Transverse colon (tissue), 4 donors: ENCODE measurements around the gene SARDH. TPM values are rescaled to one million over a fixed set of nuclear protein-coding genes. Genes with fewer than 3 reads are reported as not detected.

ENCODE experiments used
- DNase-seq: peaks from one replicate; pipeline ENCODE4 v3.0.0-alpha.2; 2019
- H3K27ac ChIP-seq, 4 donors: fragments of 200-600 bp; sonication (generic); 2 replicates each; pipeline ENCODE4 v1.5.1; 2016 to 2018; ENCODE audit warnings: inconsistent platforms in 4 of 4
- H3K27me3 ChIP-seq: fragments of 200-600 bp; sonication (generic); 2 replicates; pipeline ENCODE4 v1.5.1; 2017; ENCODE audit warnings: inconsistent platforms
- H3K36me3 ChIP-seq, 4 donors: fragments of 200-600 bp; sonication (generic); 2 replicates each; pipeline ENCODE4 v1.5.1; 2017 to 2019; ENCODE audit warnings: inconsistent platforms in 4 of 4
- H3K4me1 ChIP-seq, 4 donors: fragments of 200-600 bp; sonication (generic); 2 replicates each; pipeline ENCODE4 v1.5.1; 2017 to 2020; ENCODE audit warnings: inconsistent platforms in 4 of 4
- H3K4me3 ChIP-seq, 4 donors: fragments of 200-600 bp; sonication (generic); 1 replicate in 1 of 4; 2 replicates in 3 of 4; pipeline versions ENCODE4 v1.5.1 to v1.6.1; 2017 to 2019; ENCODE audit warnings: inconsistent platforms in 4 of 4
- H3K9me3 ChIP-seq, 2 donors: fragments of 200-600 bp; sonication (generic); 2 replicates each; pipeline ENCODE4 v1.5.1; 2017 to 2019; ENCODE audit warnings: inconsistent platforms in 2 of 2
- CTCF ChIP-seq, 5 experiments: fragments of 200-600 bp in 3 of 5; fragments of 450-650 bp in 2 of 5; sonication (generic) in 3 of 5; IDR thresholded peaks; 1 replicate in 2 of 5; 2 replicates in 3 of 5; pipeline ENCODE4 v1.5.1; 2016 to 2017; ENCODE audit warnings: antibody characterized with exemption in 5 of 5, inconsistent platforms in 3 of 5, mild to moderate bottlenecking in 2 of 5, moderate library complexity in 1 of 5
- EP300 ChIP-seq: sonication (generic); formaldehyde crosslinking; IDR thresholded peaks from one replicate; pipeline ENCODE4 v1.6.1; 2017; ENCODE audit warnings: antibody characterized with exemption, low read depth
- POLR2A ChIP-seq: fragments of 450-650 bp; IDR thresholded peaks from one replicate; pipeline ENCODE4 v1.6.1; 2016; ENCODE audit warnings: antibody characterized with exemption, mild to moderate bottlenecking, moderate library complexity
- POLR2AphosphoS5 ChIP-seq, 3 donors: sonication (generic); formaldehyde crosslinking; IDR thresholded peaks; one replicate each; pipeline ENCODE4 v1.6.1; 2016; ENCODE audit warnings: antibody characterized with exemption in 3 of 3
- WGBS, 2 donors: methylation state at CpG; one replicate each; pipeline ENCODE4 v1.1.5; 2018; ENCODE audit warnings: low coverage in 1 of 2; 5-methylcytosine and 5-hydroxymethylcytosine counted together
- in situ Hi-C, 4 donors: fragments of 200-750 bp; cut with MboI; loops; one replicate each; pipeline versions ENCODE4 v1.15.0 to v1.15.1; 2017; ENCODE audit warnings: low sequenced_read_pairs in 3 of 4, low pct_ligation_motif_present in 1 of 4, low pct_unique_long_range_greater_than_20kb in 1 of 4
- intact Hi-C: fragments of 100-400 bp; cut with DNase I; formaldehyde crosslinking; loops from one replicate; pipeline ENCODE4 v1.15.1; 2023; ENCODE audit warnings: low total_unique reads
- total RNA-seq, 4 donors: library from RNA; depleted of rRNA; stranded (reverse); fragments of >200 nt; gene quantifications; one replicate each; pipeline ENCODE4 v1.1.0, GENCODE V29; 2016

SARDH gene
- total RNA-seq, 4 donors from 2014 or later: 0.68 to 1.1 (median 0.95) TPM; not detected in 1

GRCh38 chr9:133650026-133650425, 88.1 kb downstream of the SARDH start:
- WGBS, 2 donors: 77 to 81% methylated on average over 5 to 12 of the region's 12 CpGs
- no peak for DNase-seq
- H3K4me1 ChIP-seq: no peaks in the 10 kb centered on the region
- no peak for TF ChIP-seq EP300
- no peak for TF ChIP-seq POLR2AphosphoS5 (IDR thresholded peaks at IDR 0.05)
- TF ChIP-seq CTCF (IDR thresholded peaks at IDR 0.05): no peak
- no peak for TF ChIP-seq POLR2A
- no peaks in the 10 kb centered on the region for H3K9me3 ChIP-seq
- in situ Hi-C loops (no loop called here), intact Hi-C loops (no loop called here)
- H3K27me3 ChIP-seq: peaks cover 47% of the 10 kb centered on the region
- no peak overlapping the region for H3K27ac ChIP-seq
- no peak overlapping the region for H3K4me3 ChIP-seq
- H3K36me3 ChIP-seq: no peaks in the 10 kb centered on the region

- in situ Hi-C loops: no loop called here
- H3K27me3 ChIP-seq: peaks cover 39% of the 10 kb centered on the region
- no peak overlapping the region for H3K4me3 ChIP-seq
- no peak for DNase-seq
- no peaks in the 10 kb centered on the region for H3K36me3 ChIP-seq
- intact Hi-C loops: no loop called here
- H3K4me1 ChIP-seq: no peaks in the 10 kb centered on the region
- H3K27ac ChIP-seq: no peak overlapping the region
- 73 to 78% methylated on average over 7 of the region's 7 CpGs for WGBS, 2 donors
- H3K9me3 ChIP-seq: no peaks in the 10 kb centered on the region
- no peak for TF ChIP-seq CTCF (IDR thresholded peaks at IDR 0.05)
- no peak for TF ChIP-seq POLR2AphosphoS5 (IDR thresholded peaks at IDR 0.05)
- no peak for TF ChIP-seq POLR2A
- TF ChIP-seq EP300: no peak
These were observed 89.0 kb downstream of the SARDH start for GRCh38 chr9:133649194-133649593.

GRCh38 chr9:133647765-133648469, 90.2 kb downstream of the SARDH start:
- 79 to 81% methylated on average over 6 to 25 of the region's 25 CpGs for WGBS, 2 donors
- intact Hi-C loops: no loop called here
- TF ChIP-seq POLR2AphosphoS5 (IDR thresholded peaks at IDR 0.05): no peak
- no peak for TF ChIP-seq POLR2A
- TF ChIP-seq CTCF (IDR thresholded peaks at IDR 0.05): no peak
- TF ChIP-seq EP300: no peak
- no peaks in the 10 kb centered on the region for H3K36me3 ChIP-seq
- DNase-seq: no peak
- no peaks in the 10 kb centered on the region for H3K4me1 ChIP-seq
- in situ Hi-C loops: no loop called here
- H3K27ac ChIP-seq: no peak overlapping the region
- H3K9me3 ChIP-seq: no peaks in the 10 kb centered on the region
- no peak overlapping the region for H3K4me3 ChIP-seq
- H3K27me3 ChIP-seq: peaks cover 28% of the 10 kb centered on the region

- no peak overlapping the region for H3K4me3 ChIP-seq
- in situ Hi-C loops (no loop called here), intact Hi-C loops (no loop called here)
- TF ChIP-seq CTCF (IDR thresholded peaks at IDR 0.05) (no peak), POLR2AphosphoS5 (IDR thresholded peaks at IDR 0.05) (no peak), EP300 (no peak), POLR2A (no peak)
- no peaks in the 10 kb centered on the region for H3K36me3 ChIP-seq
- no peak overlapping the region for H3K27ac ChIP-seq
- H3K27me3 ChIP-seq: peaks cover 20% of the 10 kb centered on the region
- H3K9me3 ChIP-seq: no peaks in the 10 kb centered on the region
- 44 to 49% methylated on average over 4 to 7 of the region's 7 CpGs for WGBS, 2 donors
- DNase-seq: no peak
- H3K4me1 ChIP-seq: no peaks in the 10 kb centered on the region
These were observed 91.0 kb downstream of the SARDH start for GRCh38 chr9:133647148-133647547.
